Panc1 (cell line): Measurements from ENCODE around the gene NCKAP5. TPM values are rescaled to one million over a fixed set of nuclear protein-coding genes. Genes with fewer than 3 reads are reported as not detected.

ENCODE experiments used
- ATAC-seq: fragments of 200-7000 bp; cut with Tn5 transposase; 2 replicates; pipeline ENCODE4 v1.9.1; 2020; ENCODE audit warnings: mild to moderate bottlenecking, moderate library complexity
- BruUV-seq: library from RNA; stranded (reverse); fragments of 400-500 nt; replicated peaks from 2 replicates; lab custom pipeline; 2021; lab: Mats Ljungman, UMichigan
- CTCF ChIA-PET: fragments of 300-600 bp; sonication (Branson Sonifier 250); formaldehyde crosslinking; loops from one replicate; lab custom pipeline; 2022; ENCODE audit warnings: antibody characterized with exemption; lab: Charles Lee
- POLR2A ChIA-PET: fragments of 300-600 bp; sonication (Branson Sonifier 250); formaldehyde crosslinking; loops from one replicate; lab custom pipeline; 2022; ENCODE audit warnings: antibody characterized with exemption; lab: Charles Lee
- DNase-seq: peaks from one replicate; pipeline ENCODE4 v3.0.0-alpha.2; 2010; ENCODE audit warnings: low read depth, low spot score
- H3K27ac ChIP-seq: 2 replicates; pipeline ENCODE4 v1.5.1; 2011; ENCODE audit warnings: mild to moderate bottlenecking, low read length, inconsistent platforms
- H3K27me3 ChIP-seq: fragments of 200-500 bp; sonication (Bioruptor generic); 2 replicates; pipeline ENCODE4 v1.6.0; 2014; ENCODE audit warnings: low read length, inconsistent platforms; ENCODE audit not compliant: control insufficient read depth, insufficient read depth
- H3K36me3 ChIP-seq: fragments of 200-500 bp; sonication (Bioruptor generic); 2 replicates; pipeline ENCODE4 v1.5.1; 2014; ENCODE audit warnings: inconsistent platforms, mild to moderate bottlenecking, low read length, moderate library complexity; ENCODE audit not compliant: control insufficient read depth, insufficient read depth
- H3K4me1 ChIP-seq: 2 replicates; pipeline ENCODE4 v1.5.1; 2011; ENCODE audit warnings: inconsistent platforms, mild to moderate bottlenecking, low read length, moderate library complexity; ENCODE audit not compliant: control insufficient read depth, insufficient read depth
- H3K4me3 ChIP-seq, 2 experiments: 2 replicates each; pipeline ENCODE4 v1.5.1; 2011 to 2012; ENCODE audit warnings: low read depth in 2 of 2, low read length in 2 of 2, mild to moderate bottlenecking in 2 of 2, inconsistent platforms in 1 of 2, moderate library complexity in 1 of 2
- H3K9me3 ChIP-seq: fragments of 200-500 bp; sonication (Bioruptor generic); 2 replicates; pipeline ENCODE4 v1.5.1; 2014; ENCODE audit warnings: low read depth, mild to moderate bottlenecking, inconsistent platforms, low read length, moderate library complexity; ENCODE audit not compliant: control insufficient read depth, insufficient read depth
- CTCF ChIP-seq: fragments of 450-650 bp; IDR thresholded peaks from 2 replicates; pipeline ENCODE4 v1.5.1; 2017; ENCODE audit warnings: mild to moderate bottlenecking
- POLR2AphosphoS5 ChIP-seq: IDR thresholded peaks from 2 replicates; pipeline ENCODE4 v1.6.1; 2012; ENCODE audit warnings: mild to moderate bottlenecking, low read depth, low read length, moderate library complexity
- REST ChIP-seq, 2 experiments: IDR thresholded peaks; 2 replicates each; pipeline ENCODE4 v1.6.1; 2011 to 2012; ENCODE audit warnings: low read depth in 2 of 2, control low read depth in 1 of 2, low read length in 1 of 2, mild to moderate bottlenecking in 1 of 2, moderate library complexity in 1 of 2; ENCODE audit not compliant: insufficient read depth in 1 of 2
- SIN3A ChIP-seq: IDR thresholded peaks from 2 replicates; pipeline ENCODE4 v1.6.1; 2012; ENCODE audit warnings: low read depth, mild to moderate bottlenecking, low read length, moderate library complexity, borderline replicate concordance; ENCODE audit not compliant: insufficient read depth
- TCF7L2 ChIP-seq: IDR thresholded peaks from 2 replicates; pipeline ENCODE4 v1.6.1; 2011; ENCODE audit warnings: mild to moderate bottlenecking, low read depth, low read length, inconsistent platforms
- in situ Hi-C: cut with HindIII; loops from 2 replicates; pipeline ENCODE4 v1.10.0; 2016; ENCODE audit warnings: low sequenced_read_pairs, low pct_unique_long_range_greater_than_20kb
- intact Hi-C: fragments of 100-400 bp; cut with micrococcal nuclease; formaldehyde crosslinking; loops from one replicate; pipeline ENCODE4 v1.10.0; 2022; ENCODE audit not compliant: unreplicated experiment
- total RNA-seq: library from RNA; stranded (reverse); gene quantifications from one replicate; pipeline ENCODE4 v1.2.1, GENCODE V29; 2021; ENCODE audit not compliant: unreplicated experiment

Gene NCKAP5
- total RNA-seq, 1 experiment from 2014 or later: 0.10 TPM

- TF ChIP-seq POLR2AphosphoS5 (no peak), CTCF (no peak), SIN3A (no peak), REST (IDR thresholded peaks at IDR 0.05; ENCODE audit: insufficient read depth in 1 of 2, low read depth in 2 of 2, low read length in 1 of 2) (no peak)
- ChIA-PET CTCF (no interaction called here), POLR2A (no interaction called here)
- Histone ChIP-seq H3K4me1 (no peaks in the 10 kb centered on the region), H3K9me3 (no peaks in the 10 kb centered on the region), H3K27ac (no peak overlapping the region), H3K27me3 (no peaks in the 10 kb centered on the region), H3K36me3 (no peaks in the 10 kb centered on the region), H3K4me3 (no peak overlapping the region)
- DNase-seq: no peak
- no TSS peak for BruUV-seq
- no peak for ATAC-seq
- in situ Hi-C loops: no loop called here
- intact Hi-C loops: no loop called here
Measured at GRCh38 chr2:132929786-132930185, 638.5 kb downstream of the NCKAP5 start.

GRCh38 chr2:132923787-132924186 is 644.5 kb downstream of the NCKAP5 start:
- no TSS peak for BruUV-seq
- DNase-seq: no peak

More at GRCh38 chr2:132923787-132924186, 644.5 kb downstream of the NCKAP5 start:
- no peak overlapping the region for H3K4me3 ChIP-seq
- ChIA-PET CTCF (no interaction called here), POLR2A (no interaction called here)
- in situ Hi-C loops: no loop called here
- H3K27me3 ChIP-seq: no peaks in the 10 kb centered on the region
- no peaks in the 10 kb centered on the region for H3K4me1 ChIP-seq
- no peaks in the 10 kb centered on the region for H3K9me3 ChIP-seq
- no peaks in the 10 kb centered on the region for H3K36me3 ChIP-seq
- intact Hi-C loops: no loop called here
- ATAC-seq: no peak
- TF ChIP-seq CTCF (no peak), REST (IDR thresholded peaks at IDR 0.05; ENCODE audit: insufficient read depth in 1 of 2, low read depth in 2 of 2, low read length in 1 of 2) (no peak), POLR2AphosphoS5 (no peak), SIN3A (no peak), TCF7L2 (no peak)
- H3K27ac ChIP-seq: no peak overlapping the region
